ENCODE measurements around the gene MLEC. TPM values are rescaled to one million over a fixed set of nuclear protein-coding genes. Genes with fewer than 3 reads are reported as not detected.
A peak's percentile ranks its signal among the peaks of the same experiment; 100 is the strongest.
"Not testable (repeated sequence)": the region's sequence is repeated elsewhere in the genome, so short reads cannot be mapped to it uniquely, and the experiment has no call there.

MLEC gene
- total RNA-seq, 1 experiment from 2014 or later = 137 TPM

DNA sequence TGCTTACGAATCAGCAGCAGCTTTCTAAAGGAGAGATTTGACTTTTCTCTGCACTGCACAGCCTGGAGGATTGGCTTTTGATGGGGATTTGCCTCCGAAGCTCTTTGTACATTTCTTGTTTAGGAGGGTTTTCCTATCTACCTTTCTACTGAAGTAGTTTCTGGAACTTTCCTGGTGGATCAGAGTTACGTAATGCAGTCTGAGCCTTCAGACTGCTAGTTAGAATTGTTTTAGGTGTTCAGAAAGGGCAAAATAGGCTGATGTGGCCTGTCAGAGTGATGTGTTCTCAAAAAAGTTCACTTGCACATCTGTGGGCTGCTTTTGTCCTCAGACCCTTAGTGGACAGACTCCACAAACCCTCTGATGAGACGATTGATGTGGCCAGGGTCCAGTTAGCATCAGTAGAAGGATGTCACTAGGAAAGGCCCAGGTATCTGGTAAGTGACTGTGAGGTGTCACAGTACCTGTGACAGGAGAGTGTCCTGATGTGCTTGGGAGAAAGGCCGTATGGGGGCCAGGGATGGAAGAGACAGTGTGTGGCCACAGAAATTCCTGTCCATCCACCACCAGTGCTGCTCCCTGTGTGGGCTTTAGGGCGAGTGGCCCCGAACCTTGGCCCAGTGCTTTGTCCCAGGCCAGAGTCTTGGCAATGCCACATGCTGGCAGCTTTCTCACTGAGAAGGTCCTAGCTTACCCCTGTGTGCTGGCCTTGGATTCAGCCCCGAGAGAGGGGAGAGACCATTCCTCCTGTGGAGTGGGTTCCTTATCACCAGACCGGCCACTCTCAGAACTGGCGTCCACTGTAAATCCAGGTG is 34.2 kb downstream of the MLEC start:
- DNase-seq (ENCODE audit: low spot score) = no peak

DNA sequence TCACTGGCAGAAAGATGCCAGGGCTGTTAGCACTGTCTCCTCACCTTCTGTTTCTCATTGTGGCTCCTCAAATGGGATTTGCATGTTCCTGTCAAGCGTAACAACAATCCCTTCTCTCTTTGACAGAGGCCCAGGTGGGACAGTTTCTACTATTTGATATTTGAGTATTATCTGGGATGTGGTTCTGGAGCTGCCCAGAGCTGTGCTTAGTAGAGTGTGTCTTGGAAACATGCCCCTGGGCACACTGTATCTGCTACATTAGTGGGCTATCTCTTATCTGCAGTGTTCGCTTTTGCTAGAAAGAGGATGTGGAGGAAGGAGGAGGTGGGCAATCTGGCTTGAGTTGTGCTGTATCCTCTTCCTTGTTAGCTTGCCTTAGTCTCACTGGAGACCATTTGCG is 34.9 kb downstream of the MLEC start:
- DNase-seq (ENCODE audit: low spot score) = no peak

DNA sequence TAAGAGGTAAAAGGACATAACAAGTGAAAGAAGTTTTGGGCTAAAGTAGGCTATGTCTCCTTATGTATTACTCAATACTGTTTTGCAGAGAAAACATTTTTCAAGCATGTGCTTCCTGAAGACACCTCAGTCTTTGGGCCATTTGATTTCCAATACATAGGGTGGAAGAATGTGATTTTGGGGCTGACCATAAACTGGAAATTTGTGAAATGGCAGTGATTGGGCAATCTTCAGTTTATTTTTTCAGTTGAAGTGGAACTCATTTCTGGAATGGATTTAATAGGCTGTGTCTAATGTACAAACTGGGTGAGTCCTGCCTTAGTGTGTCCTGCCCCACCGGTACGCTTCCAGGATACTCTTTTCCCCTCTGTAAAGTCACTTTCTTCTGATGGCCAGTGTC is 35.8 kb downstream of the MLEC start:
- no peak for DNase-seq (ENCODE audit: low spot score)

DNA sequence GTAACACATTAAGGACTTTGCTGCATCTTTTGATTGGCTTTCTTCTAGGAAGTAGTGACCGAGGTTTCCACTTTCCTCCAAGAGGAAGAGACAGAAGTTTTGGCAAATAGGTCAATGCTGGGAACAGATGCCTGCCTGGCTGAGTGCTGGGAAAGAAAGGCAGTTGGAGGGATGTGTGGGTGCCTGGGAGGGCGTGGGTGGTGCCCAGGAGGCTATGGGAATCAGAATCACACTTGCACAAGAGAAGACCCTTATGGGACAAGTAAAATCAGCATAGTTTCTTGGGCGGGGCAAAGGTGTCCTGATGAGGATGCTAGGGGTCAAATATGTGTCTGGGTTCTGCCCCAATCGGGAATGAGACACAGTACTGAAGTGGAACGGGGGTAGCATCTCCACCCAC is 37.8 kb downstream of the MLEC start:
- DNase-seq (ENCODE audit: low spot score) = no peak

DNA sequence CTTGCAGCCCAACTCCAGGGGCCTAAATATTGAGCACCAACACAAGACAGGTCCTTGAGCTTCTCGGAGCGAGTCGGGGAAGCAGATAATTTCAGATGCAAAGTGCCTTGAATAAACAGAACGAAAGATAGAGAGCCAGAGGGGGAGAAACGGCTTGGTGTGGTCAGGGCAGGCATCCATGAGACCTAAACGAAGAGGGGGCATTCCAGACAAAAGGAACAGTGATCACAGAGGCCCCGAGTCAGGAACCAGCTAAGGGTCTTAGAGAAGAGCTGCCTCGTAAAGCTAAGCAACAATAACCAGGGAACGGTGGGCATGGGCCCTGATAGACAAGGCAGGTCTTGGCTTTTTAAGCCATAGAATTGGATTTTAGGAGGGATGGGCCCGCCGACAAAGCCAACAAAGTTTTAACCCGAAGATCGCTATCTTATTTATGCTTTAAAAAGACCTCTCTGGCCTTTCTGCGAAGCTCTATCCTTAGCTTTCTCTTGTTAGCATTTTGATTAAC is 38.3 kb downstream of the MLEC start:
- no peak for DNase-seq (ENCODE audit: low spot score)

DNA sequence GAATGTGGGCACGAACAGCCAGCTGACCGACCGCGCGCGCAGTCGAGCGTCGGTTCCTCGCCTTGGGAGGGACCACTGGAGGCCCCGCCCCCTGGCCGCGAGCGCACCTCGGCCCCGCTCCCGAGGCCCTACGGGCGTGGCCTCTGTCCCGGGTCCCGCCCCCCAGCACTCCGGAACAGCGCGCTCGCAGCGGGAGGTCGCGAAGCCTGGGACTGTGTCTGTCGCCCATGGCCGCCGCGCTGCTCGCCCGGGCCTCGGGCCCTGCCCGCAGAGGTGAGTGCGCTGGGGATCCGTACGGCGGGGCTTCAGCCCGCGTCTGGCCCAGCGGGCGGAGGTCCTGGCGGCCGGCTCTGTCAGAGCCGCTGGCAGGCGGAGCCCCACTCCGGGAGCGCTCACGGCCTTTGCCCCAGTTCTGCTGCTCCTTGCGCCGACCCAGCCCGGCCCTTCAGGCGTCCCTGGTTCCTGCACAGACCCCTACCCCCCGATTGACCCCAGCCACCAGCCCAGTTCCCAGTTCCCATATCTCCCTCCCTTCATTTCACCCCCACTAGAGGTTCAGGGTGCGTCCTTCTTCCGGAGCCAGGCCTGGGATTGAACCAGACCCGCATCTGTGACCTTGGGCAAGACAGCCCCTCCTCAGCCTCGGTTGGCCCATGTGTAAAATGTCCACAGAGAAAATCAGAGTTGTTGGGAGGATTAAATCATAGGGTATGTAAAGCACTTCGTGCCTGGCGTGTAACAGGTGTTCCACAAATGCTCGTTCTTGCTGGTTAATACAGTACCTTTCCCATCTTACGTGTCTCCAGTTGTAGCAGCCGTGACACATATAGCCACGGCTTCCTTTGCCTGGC is 38.9 kb downstream of the MLEC start, which contains the start of gene ACADS:
TSS of gene ACADS (plus strand) at position 168 of the 851 bp plus-strand sequence. CDS start at position 228, 60 bp downstream.
- peak; percentile 61 for DNase-seq (ENCODE audit: low spot score)

DNA sequence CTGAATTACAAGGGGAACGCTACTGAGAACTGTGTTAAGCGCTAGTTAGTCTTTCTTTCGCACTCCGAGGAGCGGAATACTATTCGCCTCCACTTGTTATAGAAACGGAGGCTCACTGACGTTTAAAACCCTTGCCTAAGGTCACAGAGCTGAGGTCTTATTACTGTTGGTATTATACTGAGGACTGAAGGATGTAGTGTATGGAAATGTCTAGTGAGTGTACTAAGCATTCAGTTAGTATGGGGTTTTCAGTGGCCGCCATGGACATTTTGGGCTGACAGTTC is 39.5 kb downstream of the MLEC start:
- DNase-seq (ENCODE audit: low spot score) = no peak

DNA sequence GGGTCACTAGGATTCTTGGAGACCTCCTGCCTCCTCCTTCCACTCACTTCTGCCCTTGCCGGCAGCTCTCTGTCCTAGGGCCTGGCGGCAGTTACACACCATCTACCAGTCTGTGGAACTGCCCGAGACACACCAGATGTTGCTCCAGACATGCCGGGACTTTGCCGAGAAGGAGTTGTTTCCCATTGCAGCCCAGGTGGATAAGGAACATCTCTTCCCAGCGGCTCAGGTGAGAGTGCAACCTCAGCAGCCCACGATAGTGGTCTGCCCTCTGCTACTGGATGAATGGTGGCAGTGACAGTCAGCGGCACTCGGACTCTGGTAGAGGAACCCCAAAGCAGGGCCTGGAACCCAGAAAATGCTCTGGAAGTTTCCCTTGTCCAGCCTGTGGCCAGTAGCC is 40.0 kb downstream of the MLEC start:
- DNase-seq (ENCODE audit: low spot score) = no peak

DNA sequence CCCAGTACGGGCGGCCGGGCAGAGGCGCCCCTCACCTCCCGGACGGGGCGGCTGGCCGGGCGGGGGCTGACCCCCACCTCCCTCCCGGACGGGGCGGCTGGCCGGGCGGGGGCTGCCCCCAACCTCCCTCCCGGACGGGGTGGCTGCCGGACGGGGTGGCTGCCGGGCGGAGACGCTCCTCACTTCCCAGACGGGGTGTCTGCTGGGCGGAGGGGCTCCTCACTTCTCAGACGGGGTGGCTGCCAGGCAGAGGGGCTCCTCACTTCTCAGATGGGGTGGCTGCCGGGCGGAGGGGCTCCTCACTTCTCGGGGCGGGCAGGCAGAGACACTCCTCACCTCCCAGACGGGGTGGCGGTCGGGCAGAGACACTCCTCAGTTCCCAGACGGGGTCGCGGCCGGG is 45.2 kb downstream of the MLEC start:
- DNase-seq (ENCODE audit: low spot score) = not testable (repeated sequence)

DNA sequence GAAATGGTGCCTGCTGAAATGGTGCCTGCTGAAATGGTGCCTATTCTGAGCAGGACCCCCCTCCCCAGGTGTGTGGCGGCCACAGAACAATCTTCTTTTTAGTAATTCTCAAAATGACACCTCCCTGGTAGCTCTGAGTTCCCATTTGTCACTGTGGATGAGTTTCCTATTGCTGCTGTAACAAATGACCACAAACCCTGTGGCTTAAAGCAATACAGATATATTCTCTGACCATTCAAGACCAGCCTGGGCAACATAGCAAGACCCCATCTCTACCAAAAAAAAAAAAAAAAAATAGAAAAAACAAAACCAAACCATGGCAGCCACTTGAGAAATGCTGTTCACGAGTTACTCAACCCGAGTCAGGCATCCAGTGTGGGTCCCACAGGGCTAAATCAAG is 46.6 kb downstream of the MLEC start:
- DNase-seq (ENCODE audit: low spot score) = no peak

DNA sequence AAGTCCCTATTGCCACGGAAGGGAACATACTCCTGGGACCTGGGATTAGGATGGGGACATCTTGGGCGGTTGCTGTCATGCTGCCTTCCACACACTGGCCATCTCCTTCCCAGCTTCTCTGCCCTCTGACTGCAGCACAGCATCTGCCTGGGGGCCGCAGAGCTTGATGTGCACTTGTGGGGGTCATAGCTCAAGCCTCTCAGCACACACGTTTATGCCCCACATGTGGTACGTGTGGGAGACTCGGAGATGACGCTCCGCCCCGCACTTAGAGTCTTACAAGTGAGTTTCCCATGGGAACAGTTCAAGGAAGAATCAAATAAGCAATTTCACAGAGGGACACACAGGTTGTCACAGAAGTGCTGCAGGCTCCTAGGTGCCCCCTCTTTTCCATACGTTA is 47.3 kb downstream of the MLEC start:
- DNase-seq (ENCODE audit: low spot score) = no peak

DNA sequence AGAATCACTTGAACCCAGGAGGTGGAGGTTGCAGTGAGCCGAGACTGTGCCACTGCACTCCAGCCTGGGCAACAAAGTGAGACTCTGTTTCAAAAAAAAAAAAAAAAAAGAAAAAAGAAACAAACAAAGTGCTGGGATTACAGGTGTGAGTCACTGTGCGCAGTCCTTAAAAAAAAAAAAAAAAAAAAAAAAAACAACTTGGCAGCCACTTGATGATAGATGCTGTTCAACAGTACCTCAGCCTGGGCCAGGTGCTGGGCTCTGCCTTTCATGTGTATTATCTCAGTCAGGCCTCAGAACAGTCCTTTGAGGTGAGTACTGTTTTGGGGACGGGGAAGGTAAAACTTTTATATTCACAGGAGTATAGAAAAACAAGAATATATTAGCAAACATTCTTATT is 48.2 kb downstream of the MLEC start:
- DNase-seq (ENCODE audit: low spot score) = no peak

DNA sequence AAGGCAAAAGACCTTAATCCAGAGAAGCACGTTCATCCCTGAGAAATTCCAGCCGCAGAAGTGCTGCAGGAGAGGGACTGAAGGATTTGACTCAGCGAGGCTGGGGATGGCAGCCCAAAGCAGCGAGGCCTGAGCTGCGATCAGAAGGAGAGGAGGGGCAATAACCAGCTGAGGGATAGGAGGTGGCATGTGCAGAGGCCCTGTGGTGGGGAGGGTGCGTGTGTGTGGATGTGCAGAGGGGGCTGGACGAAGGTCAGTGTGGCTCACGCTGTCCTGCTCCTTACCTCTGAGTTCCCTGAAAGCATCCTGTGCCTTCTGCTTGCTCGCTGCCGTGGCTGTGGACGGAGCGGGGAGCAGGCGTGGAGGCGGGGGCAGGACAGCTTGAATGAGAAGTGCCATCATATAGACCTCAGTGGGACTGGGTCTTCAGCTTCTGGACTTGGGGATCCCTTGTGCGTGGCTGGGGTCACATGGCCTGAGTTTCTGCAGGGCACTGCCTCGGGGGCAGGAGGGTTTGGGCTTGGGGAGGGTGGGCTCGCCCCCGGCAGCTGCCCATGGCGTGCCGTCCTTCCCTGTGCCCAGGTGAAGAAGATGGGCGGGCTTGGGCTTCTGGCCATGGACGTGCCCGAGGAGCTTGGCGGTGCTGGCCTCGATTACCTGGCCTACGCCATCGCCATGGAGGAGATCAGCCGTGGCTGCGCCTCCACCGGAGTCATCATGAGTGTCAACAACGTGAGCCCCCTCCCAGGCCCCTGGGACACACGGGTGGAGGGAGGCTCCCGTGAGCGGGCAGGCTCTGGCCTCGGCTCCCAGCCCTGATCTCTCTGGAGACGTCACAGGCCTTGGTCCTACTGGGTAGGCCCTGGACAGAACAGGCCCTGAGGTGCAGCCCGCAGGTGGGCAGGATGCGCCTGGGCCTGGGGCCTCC is 49.7 kb downstream of the MLEC start:
- no peak for DNase-seq (ENCODE audit: low spot score)

DNA sequence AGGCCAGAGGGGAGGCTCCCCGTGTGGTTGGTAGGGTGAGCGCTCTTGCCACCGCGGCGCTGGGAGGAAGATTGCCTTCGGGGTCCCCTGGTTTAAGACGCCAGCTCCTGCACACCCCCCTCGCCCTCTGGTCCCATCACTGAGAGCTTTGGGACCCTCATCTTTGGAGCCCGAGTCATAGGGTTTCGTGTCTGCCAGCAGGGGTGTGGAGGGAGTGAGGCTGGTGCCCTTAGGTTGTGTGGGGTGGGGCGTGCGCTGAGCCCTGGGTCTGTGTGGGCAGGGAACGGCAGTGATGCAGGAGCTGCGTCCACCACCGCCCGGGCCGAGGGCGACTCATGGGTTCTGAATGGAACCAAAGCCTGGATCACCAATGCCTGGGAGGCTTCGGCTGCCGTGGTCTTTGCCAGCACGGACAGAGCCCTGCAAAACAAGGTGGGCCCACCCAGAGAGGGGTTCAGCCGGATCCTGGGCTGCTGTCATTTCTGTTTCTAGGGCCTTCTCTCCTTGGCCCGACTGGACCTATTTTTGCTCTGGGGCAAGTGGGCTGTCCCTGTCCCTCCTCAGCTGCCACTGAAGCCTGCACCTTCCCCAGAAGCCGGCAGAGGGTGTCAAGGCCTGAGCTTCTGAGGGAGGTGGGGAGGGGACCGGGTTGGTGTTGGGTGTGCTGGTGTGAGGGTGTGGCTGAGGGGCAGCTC is 50.8 kb downstream of the MLEC start:
- DNase-seq (ENCODE audit: low spot score) = no peak

DNA sequence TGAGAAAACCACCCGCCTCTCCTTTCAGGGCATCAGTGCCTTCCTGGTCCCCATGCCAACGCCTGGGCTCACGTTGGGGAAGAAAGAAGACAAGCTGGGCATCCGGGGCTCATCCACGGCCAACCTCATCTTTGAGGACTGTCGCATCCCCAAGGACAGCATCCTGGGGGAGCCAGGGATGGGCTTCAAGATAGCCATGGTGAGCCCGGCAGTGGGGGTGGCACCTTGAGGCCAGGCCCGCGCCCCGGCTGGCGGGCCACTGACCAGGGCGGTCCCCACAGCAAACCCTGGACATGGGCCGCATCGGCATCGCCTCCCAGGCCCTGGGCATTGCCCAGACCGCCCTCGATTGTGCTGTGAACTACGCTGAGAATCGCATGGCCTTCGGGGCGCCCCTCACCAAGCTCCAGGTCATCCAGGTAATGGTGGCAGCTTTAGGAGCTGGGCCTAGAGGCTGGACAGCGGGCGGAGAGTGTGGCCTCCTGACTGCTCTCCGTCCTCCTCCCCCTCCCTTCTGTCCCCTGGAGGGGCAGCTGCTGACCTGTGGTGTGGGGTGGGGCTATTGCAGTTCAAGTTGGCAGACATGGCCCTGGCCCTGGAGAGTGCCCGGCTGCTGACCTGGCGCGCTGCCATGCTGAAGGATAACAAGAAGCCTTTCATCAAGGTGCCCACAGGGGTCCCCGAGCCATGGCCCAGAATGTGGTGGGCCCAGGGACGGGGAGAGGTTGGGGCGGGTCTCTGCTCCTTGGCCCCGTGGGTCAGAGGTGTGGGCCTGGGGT is 51.5 kb downstream of the MLEC start:
- DNase-seq (ENCODE audit: low spot score) = no peak

DNA sequence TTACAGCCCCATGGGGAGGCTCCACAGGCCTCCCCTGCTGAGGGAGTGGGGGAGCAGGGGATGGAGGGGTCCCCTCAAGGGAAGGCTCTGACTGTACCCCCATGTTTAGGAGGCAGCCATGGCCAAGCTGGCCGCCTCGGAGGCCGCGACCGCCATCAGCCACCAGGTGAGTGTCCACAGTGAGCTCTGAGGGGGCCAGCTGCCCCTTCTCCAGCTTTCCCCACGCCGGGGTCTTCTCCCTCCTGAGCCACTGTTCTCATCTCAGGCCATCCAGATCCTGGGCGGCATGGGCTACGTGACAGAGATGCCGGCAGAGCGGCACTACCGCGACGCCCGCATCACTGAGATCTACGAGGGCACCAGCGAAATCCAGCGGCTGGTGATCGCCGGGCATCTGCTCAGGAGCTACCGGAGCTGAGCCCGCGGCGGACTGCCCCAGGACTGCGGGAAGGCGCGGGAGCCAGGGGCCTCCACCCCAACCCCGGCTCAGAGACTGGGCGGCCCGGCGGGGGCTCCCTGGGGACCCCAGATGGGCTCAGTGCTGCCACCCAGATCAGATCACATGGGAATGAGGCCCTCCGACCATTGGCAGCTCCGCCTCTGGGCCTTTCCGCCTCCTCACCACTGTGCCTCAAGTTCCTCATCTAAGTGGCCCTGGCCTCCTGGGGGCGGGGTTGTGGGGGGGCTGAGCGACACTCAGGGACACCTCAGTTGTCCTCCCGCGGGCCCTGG is 52.2 kb downstream of the MLEC start:
- DNase-seq (ENCODE audit: low spot score) = no peak

DNA sequence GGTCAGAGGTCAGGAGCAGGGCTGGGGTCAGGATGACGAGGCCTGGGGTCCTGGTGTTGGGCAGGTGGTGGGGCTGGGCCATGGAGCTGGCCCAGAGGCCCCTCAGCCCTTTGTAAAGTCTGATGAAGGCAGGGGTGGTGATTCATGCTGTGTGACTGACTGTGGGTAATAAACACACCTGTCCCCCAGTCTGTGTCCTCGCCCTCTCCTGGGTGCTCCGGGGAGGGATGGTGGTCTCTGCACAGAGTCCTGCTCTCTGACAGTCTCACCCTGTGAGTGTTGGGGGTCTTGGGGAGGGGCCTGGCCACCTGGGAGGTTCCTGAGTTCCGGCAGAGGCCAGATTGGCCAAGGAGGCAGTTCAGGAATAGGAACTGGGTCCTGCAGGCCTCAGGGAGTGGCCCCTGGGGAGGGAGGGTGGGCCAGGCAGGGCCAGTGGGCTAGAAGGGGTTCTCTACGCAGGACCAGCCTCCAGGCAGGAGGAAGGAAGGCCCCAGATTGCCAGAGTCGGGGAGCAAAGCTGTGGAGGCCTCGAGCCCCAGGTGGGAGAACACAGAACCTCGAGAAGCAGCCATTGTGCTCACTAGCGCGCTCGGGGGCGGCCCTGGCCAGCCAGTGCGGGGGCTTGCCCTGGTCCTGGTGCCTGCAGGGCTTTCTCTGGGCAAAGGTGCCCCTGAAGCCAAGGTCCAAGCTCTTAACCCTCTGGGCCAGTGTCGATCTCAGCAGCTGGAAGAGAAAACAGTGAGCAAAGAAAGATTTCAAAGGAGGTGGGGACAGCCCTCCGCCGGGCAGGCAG is 53.1 kb downstream of the MLEC start:
- DNase-seq (ENCODE audit: low spot score) = no peak

DNA sequence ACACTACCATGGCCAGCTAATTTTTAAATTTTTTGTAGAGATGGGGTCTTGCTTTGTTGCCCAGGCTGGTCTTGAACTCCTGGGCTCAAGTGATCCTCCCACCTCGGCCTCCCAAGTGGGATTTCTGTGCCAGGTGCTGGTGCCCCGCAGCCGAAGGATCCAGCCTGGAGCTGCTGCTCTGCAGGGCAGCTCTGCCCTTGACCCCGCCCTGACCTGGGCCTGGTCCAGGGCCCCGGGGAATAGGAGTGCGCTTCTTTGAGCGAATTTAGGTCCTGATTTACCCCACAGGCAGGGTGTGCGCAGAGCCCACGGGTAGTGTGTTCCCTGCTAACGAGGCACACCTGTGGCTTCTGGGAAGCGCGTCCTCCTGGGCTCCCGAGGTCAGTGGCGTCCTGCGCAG is 53.9 kb downstream of the MLEC start:
- no peak for DNase-seq (ENCODE audit: low spot score)

All from H4 (cell line).